ENCODE results near the gene NDUFB11.

The NDUFB11 gene

DNA sequence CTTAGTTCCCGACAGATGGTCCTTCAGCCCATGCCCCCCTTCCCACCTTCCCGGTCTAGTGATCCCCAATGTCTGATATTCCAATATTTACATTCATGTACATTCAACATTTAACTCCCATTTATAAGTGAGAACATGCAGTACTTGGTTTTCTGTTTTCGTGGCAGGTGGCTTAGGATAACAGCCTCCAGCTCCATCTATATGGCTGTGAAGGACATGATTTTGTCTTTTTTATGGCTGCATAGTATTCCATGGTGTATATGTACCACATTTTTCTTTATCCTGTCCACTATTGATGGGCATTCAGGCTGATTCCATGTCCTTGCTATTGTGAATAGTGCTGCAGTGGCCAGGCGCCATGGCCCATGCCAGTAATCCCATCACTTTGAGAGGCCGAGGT lies 14.3 kb upstream of the NDUFB11 start:
- H3K27me3 ChIP-seq (ENCODE audit: insufficient read depth, low read length) = no peaks in the 10 kb centered on the region
- H3K4me3 ChIP-seq (ENCODE audit: low read length) = no peak overlapping the region
- H3K9me3 ChIP-seq (ENCODE audit: insufficient read depth, low read depth, low read length) = no peaks in the 10 kb centered on the region
- H3K27ac ChIP-seq (ENCODE audit: low read length) = no peak overlapping the region
- peaks cover 21% of the 10 kb centered on the region for H3K36me3 ChIP-seq (ENCODE audit: insufficient read depth, low read depth, low read length)
- no peaks in the 10 kb centered on the region for H3K4me1 ChIP-seq (ENCODE audit: insufficient read depth, low read length)
- no peak overlapping the region for H3K9ac ChIP-seq (ENCODE audit: low read depth, low read length)

- Histone ChIP-seq H3K9ac (ENCODE audit: low read depth, low read length) (no peak overlapping the region), H3K27ac (ENCODE audit: low read length) (no peak overlapping the region), H3K4me3 (ENCODE audit: low read length) (no peak overlapping the region), H3K4me1 (ENCODE audit: insufficient read depth, low read length) (no peaks in the 10 kb centered on the region), H3K36me3 (ENCODE audit: insufficient read depth, low read depth, low read length) (peaks cover 27% of the 10 kb centered on the region), H3K9me3 (ENCODE audit: insufficient read depth, low read depth, low read length) (no peaks in the 10 kb centered on the region), H3K27me3 (ENCODE audit: insufficient read depth, low read length) (no peaks in the 10 kb centered on the region)
Measured at GRCh38 chrX:47158131-47158530, 13.6 kb upstream of the NDUFB11 start.

GRCh38 chrX:47156611-47157520 lies 12.4 kb upstream of the NDUFB11 start:
- Histone ChIP-seq H3K9me3 (ENCODE audit: insufficient read depth, low read depth, low read length) (no peaks in the 10 kb centered on the region), H3K4me1 (ENCODE audit: insufficient read depth, low read length) (no peaks in the 10 kb centered on the region), H3K27me3 (ENCODE audit: insufficient read depth, low read length) (no peaks in the 10 kb centered on the region), H3K9ac (ENCODE audit: low read depth, low read length) (no peak overlapping the region), H3K36me3 (ENCODE audit: insufficient read depth, low read depth, low read length) (peaks cover 32% of the 10 kb centered on the region), H3K27ac (ENCODE audit: low read length) (no peak overlapping the region), H3K4me3 (ENCODE audit: low read length) (no peak overlapping the region)

GRCh38 chrX:47151435-47151834 lies 6.9 kb upstream of the NDUFB11 start:
- no peaks in the 10 kb centered on the region for H3K4me1 ChIP-seq (ENCODE audit: insufficient read depth, low read length)
- H3K27me3 ChIP-seq (ENCODE audit: insufficient read depth, low read length) = no peaks in the 10 kb centered on the region
- H3K9ac ChIP-seq (ENCODE audit: low read depth, low read length) = no peak overlapping the region
- no peak overlapping the region for H3K4me3 ChIP-seq (ENCODE audit: low read length)
- H3K9me3 ChIP-seq (ENCODE audit: insufficient read depth, low read depth, low read length) = no peaks in the 10 kb centered on the region
- peaks cover 36% of the 10 kb centered on the region for H3K36me3 ChIP-seq (ENCODE audit: insufficient read depth, low read depth, low read length)
- H3K27ac ChIP-seq (ENCODE audit: low read length) = no peak overlapping the region

GRCh38 chrX:47148946-47149345 lies 4.4 kb upstream of the NDUFB11 start:
- no peaks in the 10 kb centered on the region for H3K9me3 ChIP-seq (ENCODE audit: insufficient read depth, low read depth, low read length)
- no peak overlapping the region for H3K27ac ChIP-seq (ENCODE audit: low read length)
- H3K4me1 ChIP-seq (ENCODE audit: insufficient read depth, low read length) = no peaks in the 10 kb centered on the region
- H3K27me3 ChIP-seq (ENCODE audit: insufficient read depth, low read length) = no peaks in the 10 kb centered on the region
- no peak overlapping the region for H3K4me3 ChIP-seq (ENCODE audit: low read length)
- no peak overlapping the region for H3K9ac ChIP-seq (ENCODE audit: low read depth, low read length)
- H3K36me3 ChIP-seq (ENCODE audit: insufficient read depth, low read depth, low read length) = peaks cover 26% of the 10 kb centered on the region

DNA sequence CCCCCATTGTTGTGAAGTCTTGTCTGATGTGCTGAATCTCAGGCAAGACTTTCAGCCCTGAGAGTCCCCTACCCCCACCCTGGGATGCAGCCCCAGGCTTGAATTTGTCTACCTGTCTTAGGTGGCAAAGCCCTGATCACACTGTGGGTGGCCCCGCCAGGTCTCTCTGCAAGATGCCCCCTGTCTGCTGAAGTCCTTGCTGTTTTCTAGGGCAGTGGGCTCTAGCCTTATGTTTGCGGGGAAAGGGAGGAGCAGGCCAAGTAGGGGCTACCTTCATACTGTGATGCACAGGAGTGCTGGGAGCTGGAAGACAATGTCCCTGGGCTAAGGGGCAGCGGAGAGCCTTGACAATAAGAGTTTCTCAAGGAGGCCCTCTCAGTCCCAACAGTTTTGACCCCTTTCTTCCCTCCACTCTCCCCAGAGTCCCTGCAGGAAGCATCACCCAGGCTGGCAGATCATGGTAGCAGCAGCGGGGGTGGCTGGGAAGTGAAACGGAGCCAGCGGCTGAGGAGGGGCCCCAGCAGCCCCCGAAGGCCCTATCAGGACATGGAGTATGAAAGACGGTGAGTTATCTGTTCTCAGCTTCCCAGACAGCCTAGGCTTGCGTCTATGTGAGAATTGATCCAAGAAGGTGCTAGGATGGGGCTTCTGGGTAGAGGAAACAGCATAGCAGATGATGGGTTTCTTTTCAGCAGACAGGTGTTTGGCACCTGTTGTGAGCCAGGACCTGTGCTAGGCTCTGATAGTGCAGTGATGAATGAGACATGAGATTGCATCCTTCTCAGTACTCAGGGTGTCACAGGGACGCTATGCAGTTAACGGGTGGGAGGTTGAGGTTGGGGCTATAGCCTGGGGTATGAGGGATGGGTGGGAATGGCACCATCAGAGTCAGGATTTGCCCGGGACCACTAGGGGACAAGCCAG lies 2.7 kb upstream of the NDUFB11 start:
- H3K27me3 ChIP-seq (ENCODE audit: insufficient read depth, low read length) = no peaks in the 10 kb centered on the region
- no peaks in the 10 kb centered on the region for H3K9me3 ChIP-seq (ENCODE audit: insufficient read depth, low read depth, low read length)
- no peaks in the 10 kb centered on the region for H3K4me1 ChIP-seq (ENCODE audit: insufficient read depth, low read length)
- peak overlapping the region; percentile 92; the same call in 1 of the 2 replicates for H3K4me3 ChIP-seq (ENCODE audit: low read length)
- H3K27ac ChIP-seq (ENCODE audit: low read length) = no peak overlapping the region
- H3K9ac ChIP-seq (ENCODE audit: low read depth, low read length) = peak overlapping the region; percentile 94
- H3K36me3 ChIP-seq (ENCODE audit: insufficient read depth, low read depth, low read length) = peaks cover 23% of the 10 kb centered on the region

- Histone ChIP-seq H3K9ac (ENCODE audit: low read depth, low read length) (peak overlapping the region; percentile 94), H3K36me3 (ENCODE audit: insufficient read depth, low read depth, low read length) (peaks cover 22% of the 10 kb centered on the region), H3K4me3 (ENCODE audit: low read length) (peak overlapping the region; percentile 92), H3K4me1 (ENCODE audit: insufficient read depth, low read length) (no peaks in the 10 kb centered on the region), H3K9me3 (ENCODE audit: insufficient read depth, low read depth, low read length) (no peaks in the 10 kb centered on the region), H3K27ac (ENCODE audit: low read length) (no peak overlapping the region), H3K27me3 (ENCODE audit: insufficient read depth, low read length) (no peaks in the 10 kb centered on the region)
Measured at GRCh38 chrX:47146121-47146935, 1.8 kb upstream of the NDUFB11 start.

GRCh38 chrX:47145395-47146120 lies 1.1 kb upstream of the NDUFB11 start:
- H3K4me1 ChIP-seq (ENCODE audit: insufficient read depth, low read length) = no peaks in the 10 kb centered on the region
- H3K9ac ChIP-seq (ENCODE audit: low read depth, low read length) = peak overlapping the region; percentile 94; the same call in 1 of the 2 replicates
- H3K9me3 ChIP-seq (ENCODE audit: insufficient read depth, low read depth, low read length) = no peaks in the 10 kb centered on the region
- H3K27me3 ChIP-seq (ENCODE audit: insufficient read depth, low read length) = no peaks in the 10 kb centered on the region
- peaks cover 20% of the 10 kb centered on the region; the same call in 1 of the 2 replicates for H3K36me3 ChIP-seq (ENCODE audit: insufficient read depth, low read depth, low read length)
- H3K27ac ChIP-seq (ENCODE audit: low read length) = peak overlapping the region; percentile 71
- peak overlapping the region; percentile 92 for H3K4me3 ChIP-seq (ENCODE audit: low read length)

GRCh38 chrX:47143894-47144625 lies 442 bp downstream of the NDUFB11 start:
- Histone ChIP-seq H3K36me3 (ENCODE audit: insufficient read depth, low read depth, low read length) (peaks cover 18% of the 10 kb centered on the region; the same call in 1 of the 2 replicates), H3K27ac (ENCODE audit: low read length) (peak overlapping the region; percentile 98), H3K9me3 (ENCODE audit: insufficient read depth, low read depth, low read length) (no peaks in the 10 kb centered on the region), H3K27me3 (ENCODE audit: insufficient read depth, low read length) (no peaks in the 10 kb centered on the region), H3K4me1 (ENCODE audit: insufficient read depth, low read length) (no peaks in the 10 kb centered on the region), H3K9ac (ENCODE audit: low read depth, low read length) (peak overlapping the region; percentile 94), H3K4me3 (ENCODE audit: low read length) (peak overlapping the region; percentile 92)

DNA sequence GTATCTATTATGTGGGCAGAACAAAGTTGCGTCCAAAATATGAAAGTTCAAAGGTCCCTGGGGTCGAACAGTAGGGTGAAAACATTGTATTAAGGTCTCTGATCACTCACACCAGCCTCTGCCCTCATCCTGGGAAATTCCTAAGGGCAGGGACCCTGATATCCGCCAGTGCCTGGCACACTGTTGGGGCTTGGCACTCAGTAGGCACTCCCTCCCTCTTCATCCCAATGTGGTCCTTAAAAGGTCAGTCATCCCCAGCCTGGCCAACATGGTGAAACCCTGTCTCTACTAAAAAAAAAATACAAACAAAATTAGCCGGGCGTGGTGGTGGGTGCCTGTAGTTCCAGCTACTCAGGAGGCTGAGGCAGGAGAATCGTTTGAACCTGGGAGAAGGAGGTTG lies 6.3 kb downstream of the NDUFB11 start:
- no peaks in the 10 kb centered on the region for H3K9me3 ChIP-seq (ENCODE audit: insufficient read depth, low read depth, low read length)
- no peak overlapping the region for H3K9ac ChIP-seq (ENCODE audit: low read depth, low read length)
- H3K4me1 ChIP-seq (ENCODE audit: insufficient read depth, low read length) = no peaks in the 10 kb centered on the region
- H3K36me3 ChIP-seq (ENCODE audit: insufficient read depth, low read depth, low read length) = peaks cover 18% of the 10 kb centered on the region; the same call in 1 of the 2 replicates
- no peak overlapping the region for H3K4me3 ChIP-seq (ENCODE audit: low read length)
- H3K27ac ChIP-seq (ENCODE audit: low read length) = no peak overlapping the region
- H3K27me3 ChIP-seq (ENCODE audit: insufficient read depth, low read length) = no peaks in the 10 kb centered on the region

Measured in iPS-20b (cell line).